Measurements from ENCODE around the gene GGN.

Gene GGN

DNA sequence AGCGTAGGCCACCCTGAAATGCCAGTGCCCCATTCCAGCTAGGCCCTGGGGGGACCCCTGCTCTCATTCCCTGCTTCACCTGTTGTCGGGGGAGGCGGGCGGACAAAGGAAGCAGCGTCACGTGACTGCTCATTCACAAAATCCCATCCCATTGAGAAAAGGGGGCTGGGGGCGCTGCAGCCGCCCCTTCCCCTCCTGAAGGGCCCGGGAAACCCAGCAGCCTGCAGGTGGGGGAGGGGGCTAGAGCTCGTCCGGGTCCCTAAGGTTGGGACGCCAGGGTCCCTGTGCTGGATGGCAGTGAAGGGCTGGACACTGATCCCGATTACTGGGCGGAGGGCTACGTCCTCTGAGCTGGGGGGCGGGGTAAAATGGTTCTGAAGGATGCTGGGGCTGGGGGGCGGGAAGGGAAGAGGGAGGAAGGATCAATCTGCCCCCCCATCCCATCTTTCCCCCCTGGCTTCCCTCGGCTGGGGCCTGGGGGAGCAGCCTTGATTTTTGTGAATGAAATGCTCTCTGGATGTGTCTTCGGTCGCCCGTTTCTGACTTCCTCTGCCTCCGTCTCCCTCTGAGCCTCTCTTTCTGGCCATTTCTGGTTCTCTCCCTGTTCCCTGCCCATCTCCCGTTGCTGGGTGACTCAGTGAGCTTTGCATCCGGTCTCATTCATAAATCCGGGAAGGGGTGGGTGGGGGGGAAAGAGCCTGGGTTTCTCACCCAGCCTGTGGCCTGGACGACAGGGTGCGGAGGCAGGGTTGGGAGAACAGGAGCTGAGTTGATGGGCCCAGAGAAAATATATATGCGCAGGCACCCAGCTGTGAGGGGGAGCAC, 1.5 kb upstream of the GGN start:
- FAIRE-seq (no peak), DNase-seq (ENCODE audit: insufficient read length, low spot score) (no peak)
- TF ChIP-seq POLR2AphosphoS5 (IDR thresholded peaks at IDR 0.05; ENCODE audit: low read depth, low read length) (no peak), POLR2A (IDR thresholded peaks at IDR 0.05; ENCODE audit: low read depth, low read length) (no peak), PAX5 (IDR thresholded peaks at IDR 0.05; ENCODE audit: insufficient read depth, low read length, severe bottlenecking) (no peak), TAF1 (IDR thresholded peaks at IDR 0.05; ENCODE audit: low read depth, low read length) (no peak), POU2F2 (IDR thresholded peaks at IDR 0.05; ENCODE audit: low read depth, low read length) (no peak), SPI1 (IDR thresholded peaks at IDR 0.05; ENCODE audit: low read depth, low read length) (no peak)

GRCh38 chr19:38388349-38389100, 691 bp upstream of the GGN start, which contains the start of gene SPRED3:
TSS of gene SPRED3 (plus strand) at chr19:38388697. CDS start at chr19:38390303, 1,606 bp downstream.
- FAIRE-seq (no peak), DNase-seq (ENCODE audit: insufficient read length, low spot score) (no peak)
- TF ChIP-seq POLR2A (IDR thresholded peaks at IDR 0.05; ENCODE audit: low read depth, low read length) (no peak), SPI1 (IDR thresholded peaks at IDR 0.05; ENCODE audit: low read depth, low read length) (no peak), POU2F2 (IDR thresholded peaks at IDR 0.05; ENCODE audit: low read depth, low read length) (no peak), TAF1 (IDR thresholded peaks at IDR 0.05; ENCODE audit: low read depth, low read length) (no peak), PAX5 (IDR thresholded peaks at IDR 0.05; ENCODE audit: insufficient read depth, low read length, severe bottlenecking) (no peak), POLR2AphosphoS5 (IDR thresholded peaks at IDR 0.05; ENCODE audit: low read depth, low read length) (no peak)

- DNase-seq (ENCODE audit: insufficient read length, low spot score) (no peak), FAIRE-seq (no peak)
- TF ChIP-seq POU2F2 (IDR thresholded peaks at IDR 0.05; ENCODE audit: low read depth, low read length) (no peak), PAX5 (IDR thresholded peaks at IDR 0.05; ENCODE audit: insufficient read depth, low read length, severe bottlenecking) (no peak), TAF1 (IDR thresholded peaks at IDR 0.05; ENCODE audit: low read depth, low read length) (no peak), POLR2A (IDR thresholded peaks at IDR 0.05; ENCODE audit: low read depth, low read length) (no peak)
Observed at GRCh38 chr19:38386971-38387549, 774 bp downstream of the GGN start.

DNA sequence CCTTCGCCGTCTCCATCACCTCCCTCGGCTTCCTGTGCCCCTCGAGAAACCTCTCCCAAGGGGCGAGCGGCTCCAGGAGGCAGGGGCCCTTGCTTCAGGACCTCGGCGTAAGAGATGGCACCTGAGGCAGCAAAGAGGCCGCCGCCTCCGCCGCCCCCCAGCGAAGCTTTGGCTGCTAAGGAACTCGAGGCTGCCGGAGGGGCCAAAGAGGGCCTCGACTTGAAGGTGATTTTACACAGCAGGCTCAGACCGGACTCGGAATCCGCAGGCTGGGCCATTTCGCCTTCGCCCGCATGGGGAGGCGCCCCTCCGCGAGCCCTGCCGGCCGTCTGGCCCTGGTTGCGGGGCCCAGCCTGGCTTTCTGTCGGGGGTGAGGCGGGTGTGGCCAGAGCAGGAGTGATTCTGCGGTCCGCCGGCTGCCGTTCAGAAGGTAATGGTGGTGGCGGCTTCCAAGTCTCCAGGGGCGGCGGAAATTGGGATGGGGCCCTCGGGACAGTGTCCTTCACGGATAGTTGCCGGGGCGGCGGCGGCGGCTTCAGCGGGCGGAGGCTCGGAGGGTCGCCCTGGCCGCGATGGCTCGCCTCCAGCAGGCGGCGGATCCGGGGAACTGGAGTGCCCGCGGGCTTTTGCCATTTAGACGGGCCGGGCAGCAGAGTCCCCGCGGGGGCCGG, 1.4 kb downstream of the GGN start:
- TF ChIP-seq POU2F2 (IDR thresholded peaks at IDR 0.05; ENCODE audit: low read depth, low read length) (no peak), SPI1 (IDR thresholded peaks at IDR 0.05; ENCODE audit: low read depth, low read length) (no peak), POLR2A (IDR thresholded peaks at IDR 0.05; ENCODE audit: low read depth, low read length) (no peak), PAX5 (IDR thresholded peaks at IDR 0.05; ENCODE audit: insufficient read depth, low read length, severe bottlenecking) (no peak), TAF1 (IDR thresholded peaks at IDR 0.05; ENCODE audit: low read depth, low read length) (no peak), POLR2AphosphoS5 (IDR thresholded peaks at IDR 0.05; ENCODE audit: low read depth, low read length) (no peak)
- FAIRE-seq = no peak
- no peak for DNase-seq (ENCODE audit: insufficient read length, low spot score)

GRCh38 chr19:38385804-38386257, 2.0 kb downstream of the GGN start:
- no peak for TF ChIP-seq POU2F2 (IDR thresholded peaks at IDR 0.05; ENCODE audit: low read depth, low read length)
- no peak for TF ChIP-seq PAX5 (IDR thresholded peaks at IDR 0.05; ENCODE audit: insufficient read depth, low read length, severe bottlenecking)
- 0 out of 2 replicates have a peak, but pooled peaks have one; percentile 11 for TF ChIP-seq POLR2A (IDR thresholded peaks at IDR 0.05; ENCODE audit: low read depth, low read length)
- TF ChIP-seq TAF1 (IDR thresholded peaks at IDR 0.05; ENCODE audit: low read depth, low read length) = no peak
- no peak for TF ChIP-seq POLR2AphosphoS5 (IDR thresholded peaks at IDR 0.05; ENCODE audit: low read depth, low read length)
- peak; percentile 32; the same call in 1 of the 2 replicates for TF ChIP-seq SPI1 (IDR thresholded peaks at IDR 0.05; ENCODE audit: low read depth, low read length)
- FAIRE-seq (peak; percentile 67), DNase-seq (ENCODE audit: insufficient read length, low spot score) (peak; percentile 70)

DNA sequence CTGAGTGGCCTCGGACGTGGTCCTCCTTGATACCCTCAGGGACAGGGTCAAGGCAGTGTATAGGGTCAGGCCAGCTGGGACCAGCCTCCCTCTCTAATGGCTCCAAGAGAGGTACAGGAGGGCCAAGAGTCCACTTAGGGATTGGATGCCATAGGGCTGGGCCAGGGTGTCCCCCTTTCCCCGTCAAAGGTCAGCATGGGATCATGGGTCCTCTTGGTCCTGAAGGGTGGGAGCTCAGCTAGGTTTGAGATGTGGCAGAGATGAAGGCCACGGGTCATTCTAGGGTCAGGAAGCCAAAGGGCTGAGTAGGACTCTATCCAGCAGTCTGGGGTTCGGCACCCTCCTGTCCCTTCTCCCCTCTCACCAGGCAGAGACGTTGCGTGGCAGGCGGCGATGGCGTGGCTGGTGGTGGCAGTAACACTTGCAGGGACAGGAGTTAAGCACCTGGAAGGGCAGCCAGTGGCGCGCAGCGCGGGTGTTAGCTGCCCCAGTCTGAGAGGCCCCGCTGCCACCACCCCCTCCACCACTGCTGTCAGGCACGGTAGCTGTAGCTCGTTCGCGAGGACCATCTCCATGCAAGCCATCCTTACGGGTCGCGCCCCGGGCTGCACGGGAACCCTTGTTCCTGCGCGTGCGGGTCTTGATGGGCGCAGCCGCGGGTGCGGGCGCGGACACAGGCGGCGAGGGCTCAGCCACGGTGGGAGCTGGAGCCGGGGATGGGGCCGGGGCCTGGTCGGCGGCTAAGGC, 2.6 kb downstream of the GGN start:
- FAIRE-seq (no peak), DNase-seq (ENCODE audit: insufficient read length, low spot score) (no peak)
- TF ChIP-seq POLR2A (IDR thresholded peaks at IDR 0.05; ENCODE audit: low read depth, low read length) = peak; percentile 10; the same call in 1 of the 2 replicates
- no peak for TF ChIP-seq PAX5 (IDR thresholded peaks at IDR 0.05; ENCODE audit: insufficient read depth, low read length, severe bottlenecking)
- no peak for TF ChIP-seq TAF1 (IDR thresholded peaks at IDR 0.05; ENCODE audit: low read depth, low read length)
- TF ChIP-seq SPI1 (IDR thresholded peaks at IDR 0.05; ENCODE audit: low read depth, low read length) = no peak
- TF ChIP-seq POLR2AphosphoS5 (IDR thresholded peaks at IDR 0.05; ENCODE audit: low read depth, low read length) = peak; percentile 52
- TF ChIP-seq POU2F2 (IDR thresholded peaks at IDR 0.05; ENCODE audit: low read depth, low read length) = no peak

GRCh38 chr19:38384209-38385027, 3.4 kb downstream of the GGN start:
- DNase-seq (ENCODE audit: insufficient read length, low spot score) (no peak), FAIRE-seq (peak; percentile 61)
- TF ChIP-seq POLR2A (IDR thresholded peaks at IDR 0.05; ENCODE audit: low read depth, low read length) = 0 out of 2 replicates have a peak, but pooled peaks have one; percentile 14
- TF ChIP-seq TAF1 (IDR thresholded peaks at IDR 0.05; ENCODE audit: low read depth, low read length) = no peak

DNA sequence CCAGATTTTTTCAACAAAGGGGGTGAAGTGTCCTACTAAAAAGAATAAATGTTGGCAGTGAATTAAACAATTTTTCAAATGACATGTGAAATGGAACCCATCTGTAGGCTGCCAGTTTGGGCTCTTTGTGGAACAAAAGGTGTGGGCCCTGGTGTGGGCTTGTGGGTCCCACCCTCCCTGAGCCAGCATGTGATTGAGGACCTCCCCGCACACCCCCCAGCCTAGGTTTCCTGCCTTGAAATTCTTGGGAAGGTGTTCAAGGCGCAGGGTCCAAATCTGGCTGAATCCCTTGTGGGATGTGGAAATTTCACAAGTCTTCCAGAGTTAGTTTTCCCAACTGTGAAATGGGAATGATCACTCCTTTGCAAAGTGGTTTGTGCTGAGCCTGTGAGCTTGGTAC, 4.1 kb downstream of the GGN start:
- FAIRE-seq = no peak
- no peak for TF ChIP-seq POU2F2 (IDR thresholded peaks at IDR 0.05; ENCODE audit: low read depth, low read length)
- no peak for TF ChIP-seq PAX5 (IDR thresholded peaks at IDR 0.05; ENCODE audit: insufficient read depth, low read length, severe bottlenecking)
- TF ChIP-seq SPI1 (IDR thresholded peaks at IDR 0.05; ENCODE audit: low read depth, low read length) = no peak
- TF ChIP-seq POLR2A (IDR thresholded peaks at IDR 0.05; ENCODE audit: low read depth, low read length) = no peak
- no peak for TF ChIP-seq POLR2AphosphoS5 (IDR thresholded peaks at IDR 0.05; ENCODE audit: low read depth, low read length)
- no peak for TF ChIP-seq TAF1 (IDR thresholded peaks at IDR 0.05; ENCODE audit: low read depth, low read length)
- no peak for DNase-seq (ENCODE audit: insufficient read length, low spot score)
